Measurements from ENCODE around the gene RSPH6A. TPM values are rescaled to one million over a fixed set of nuclear protein-coding genes. Genes with fewer than 3 reads are reported as not detected.

Gene RSPH6A
- total RNA-seq, 4 donors from 2014 or later = not detected

DNA sequence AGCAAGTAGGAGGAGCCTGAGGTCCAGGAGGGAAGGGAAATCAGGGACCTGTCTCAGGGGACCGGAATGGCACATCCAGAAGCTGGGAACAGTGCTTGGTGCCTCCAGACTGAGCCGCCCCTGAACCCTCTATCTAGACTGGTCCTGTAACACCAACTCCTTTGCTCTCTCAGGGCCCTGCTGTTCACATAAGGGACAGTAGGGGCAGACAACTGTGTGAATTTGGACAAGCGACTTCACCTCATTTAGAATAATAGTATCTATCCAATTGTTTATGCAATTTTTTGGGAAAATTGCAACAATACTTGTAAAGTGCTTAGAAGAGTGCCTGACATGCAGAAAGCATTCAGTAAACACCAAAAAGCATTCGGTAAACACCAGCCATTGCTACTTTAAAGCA is 33.8 kb upstream of the RSPH6A start:
- intact Hi-C loops (cut with DNase I; ENCODE audit: low total_unique reads) = no loop called here
- 96 to 97% methylated on average over 4 of the region's 4 CpGs for WGBS, 2 donors
- TF ChIP-seq POLR2A (IDR thresholded peaks at IDR 0.05) = no peak
- TF ChIP-seq, protein P1, sequence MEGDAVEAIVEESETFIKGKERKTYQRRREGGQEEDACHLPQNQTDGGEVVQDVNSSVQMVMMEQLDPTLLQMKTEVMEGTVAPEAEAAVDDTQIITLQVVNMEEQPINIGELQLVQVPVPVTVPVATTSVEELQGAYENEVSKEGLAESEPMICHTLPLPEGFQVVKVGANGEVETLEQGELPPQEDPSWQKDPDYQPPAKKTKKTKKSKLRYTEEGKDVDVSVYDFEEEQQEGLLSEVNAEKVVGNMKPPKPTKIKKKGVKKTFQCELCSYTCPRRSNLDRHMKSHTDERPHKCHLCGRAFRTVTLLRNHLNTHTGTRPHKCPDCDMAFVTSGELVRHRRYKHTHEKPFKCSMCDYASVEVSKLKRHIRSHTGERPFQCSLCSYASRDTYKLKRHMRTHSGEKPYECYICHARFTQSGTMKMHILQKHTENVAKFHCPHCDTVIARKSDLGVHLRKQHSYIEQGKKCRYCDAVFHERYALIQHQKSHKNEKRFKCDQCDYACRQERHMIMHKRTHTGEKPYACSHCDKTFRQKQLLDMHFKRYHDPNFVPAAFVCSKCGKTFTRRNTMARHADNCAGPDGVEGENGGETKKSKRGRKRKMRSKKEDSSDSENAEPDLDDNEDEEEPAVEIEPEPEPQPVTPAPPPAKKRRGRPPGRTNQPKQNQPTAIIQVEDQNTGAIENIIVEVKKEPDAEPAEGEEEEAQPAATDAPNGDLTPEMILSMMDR (IDR thresholded peaks at IDR 0.05) = no peak
- no peak overlapping the region for H3K4me3 ChIP-seq (ENCODE audit: low read depth, poor library complexity, severe bottlenecking)
- DNase-seq (ENCODE audit: low spot score in 2 of 2) = no peak

DNA sequence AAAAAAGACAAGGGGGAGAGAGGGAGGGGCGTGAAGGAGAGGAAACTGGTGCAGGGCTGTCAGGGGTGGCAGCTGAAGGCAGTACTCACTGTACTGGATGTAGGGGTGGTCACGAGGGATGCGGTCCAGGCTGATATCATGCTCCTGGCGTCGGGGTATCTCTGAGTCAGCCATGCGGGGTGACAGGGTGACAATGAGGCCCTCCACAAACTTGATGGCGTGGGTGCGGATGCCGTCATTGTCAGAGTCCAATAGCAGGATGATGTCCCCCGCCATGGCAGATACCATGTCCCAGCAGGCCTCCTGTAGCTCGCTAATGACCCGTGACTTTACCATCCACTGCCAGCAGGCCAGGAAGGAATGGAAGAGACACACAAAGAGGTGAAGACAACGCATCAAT is 32.6 kb upstream of the RSPH6A start:
- 94 to 95% methylated on average over 13 of the region's 13 CpGs for WGBS, 2 donors
- intact Hi-C loops (cut with DNase I; ENCODE audit: low total_unique reads) = no loop called here
- no peak for DNase-seq (ENCODE audit: low spot score in 2 of 2)
- TF ChIP-seq POLR2A (IDR thresholded peaks at IDR 0.05) = no peak
- TF ChIP-seq, protein P1 (IDR thresholded peaks at IDR 0.05) = no peak
- H3K4me3 ChIP-seq (ENCODE audit: low read depth, poor library complexity, severe bottlenecking) = no peak overlapping the region

DNA sequence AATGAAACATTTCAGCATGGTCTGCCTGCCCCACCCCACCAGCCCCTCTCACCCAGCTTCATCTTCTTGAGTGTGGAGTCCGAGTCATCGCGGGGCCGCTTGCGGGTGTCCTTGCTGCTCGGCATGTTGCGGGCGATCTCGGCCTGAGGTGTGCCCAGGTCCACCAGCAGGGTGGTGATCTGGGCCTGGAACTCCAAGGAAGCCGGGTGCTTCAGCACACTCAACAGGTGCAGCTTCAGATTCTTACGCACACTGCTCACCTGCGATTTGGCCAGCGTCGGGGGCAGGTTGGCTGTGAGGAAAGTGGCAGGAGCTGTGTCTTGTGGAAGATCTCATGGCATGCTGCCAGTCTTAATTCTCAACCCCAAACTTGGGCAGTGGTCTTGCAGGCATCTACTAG is 27.1 kb upstream of the RSPH6A start:
- TF ChIP-seq, protein P1 (IDR thresholded peaks at IDR 0.05) = no peak
- TF ChIP-seq POLR2A (IDR thresholded peaks at IDR 0.05) = no peak
- no peak for DNase-seq (ENCODE audit: low spot score in 2 of 2)
- WGBS, 2 donors = 95 to 98% methylated on average over 14 of the region's 14 CpGs
- no peak overlapping the region for H3K4me3 ChIP-seq (ENCODE audit: low read depth, poor library complexity, severe bottlenecking)
- intact Hi-C loops (cut with DNase I; ENCODE audit: low total_unique reads) = no loop called here

DNA sequence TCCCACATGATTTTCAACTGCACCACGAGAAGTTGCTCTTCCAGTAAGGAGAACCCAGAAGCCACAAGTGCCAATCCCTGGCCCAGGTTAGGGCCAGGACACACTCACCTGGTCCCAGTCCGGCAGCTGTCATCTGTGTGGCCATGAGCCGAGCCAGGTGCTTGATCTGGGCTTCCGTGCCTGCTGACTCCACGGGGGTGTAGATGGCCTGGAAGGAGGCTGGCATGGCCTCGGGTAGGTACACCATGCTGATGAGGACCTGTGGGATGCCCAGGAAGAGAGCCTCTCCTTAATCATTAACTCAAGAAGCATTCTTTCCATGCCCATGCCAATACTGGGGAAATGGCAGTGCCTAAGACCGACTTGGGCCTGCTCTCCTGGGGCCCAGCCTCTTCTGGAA is 19.9 kb upstream of the RSPH6A start:
- DNase-seq (ENCODE audit: low spot score in 2 of 2) = no peak

DNA sequence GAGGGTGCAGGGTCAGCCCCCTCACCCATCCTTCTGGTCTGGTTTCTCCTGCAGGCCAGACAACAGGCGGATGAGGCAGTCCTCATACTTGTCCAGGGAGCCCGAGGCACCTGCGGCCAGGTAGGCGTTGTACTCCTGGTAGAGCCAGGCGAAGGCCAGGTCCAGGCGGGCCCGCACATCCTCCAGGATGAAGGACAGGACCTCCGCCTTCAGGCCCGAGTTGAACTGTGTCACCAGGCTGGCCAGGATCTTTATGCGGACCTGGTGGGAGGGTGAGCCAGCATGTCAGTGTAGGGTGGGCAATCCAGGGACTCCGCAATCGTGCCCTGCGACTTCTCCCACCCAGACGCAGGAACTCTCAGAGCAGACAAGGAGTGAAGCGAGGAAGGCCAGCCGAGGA is 13.8 kb upstream of the RSPH6A start:
- intact Hi-C loops (cut with DNase I; ENCODE audit: low total_unique reads) = no loop called here
- WGBS, 2 donors = 94 to 98% methylated on average over 6 to 16 of the region's 16 CpGs
- DNase-seq (ENCODE audit: low spot score in 2 of 2) = no peak
- H3K4me3 ChIP-seq (ENCODE audit: low read depth, poor library complexity, severe bottlenecking) = no peak overlapping the region
- TF ChIP-seq, protein P1 (IDR thresholded peaks at IDR 0.05) = no peak
- no peak for TF ChIP-seq POLR2A (IDR thresholded peaks at IDR 0.05)

More for the DNA sequence above, 19.9 kb upstream of the RSPH6A start:
- TF ChIP-seq POLR2A (IDR thresholded peaks at IDR 0.05) = no peak
- TF ChIP-seq, protein P1 (IDR thresholded peaks at IDR 0.05) = no peak
- 86 to 89% methylated on average over 7 of the region's 7 CpGs for WGBS, 2 donors
- H3K4me3 ChIP-seq (ENCODE audit: low read depth, poor library complexity, severe bottlenecking) = no peak overlapping the region
- intact Hi-C loops (cut with DNase I; ENCODE audit: low total_unique reads) = no loop called here

DNA sequence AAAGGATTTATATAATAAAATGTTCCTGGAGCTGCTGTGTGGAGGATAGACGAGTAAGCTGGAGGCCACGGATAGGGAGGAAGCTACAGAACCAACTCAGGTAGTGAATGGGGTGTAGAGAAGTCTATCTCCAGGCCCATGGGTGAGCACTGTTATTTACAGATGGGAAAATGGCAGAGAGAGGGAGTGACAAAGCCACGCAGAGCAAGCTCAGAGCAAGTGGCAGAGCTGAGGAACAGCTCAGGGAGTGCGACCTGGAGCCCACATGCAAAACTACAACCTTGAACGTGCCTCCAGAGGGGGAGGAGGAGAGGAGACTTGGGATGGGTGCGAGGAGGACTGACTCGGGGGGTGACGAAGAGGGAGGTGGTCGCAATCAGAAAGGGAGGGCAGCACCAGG is 13.4 kb upstream of the RSPH6A start:
- WGBS, 2 donors = 89% methylated on average over 9 of the region's 9 CpGs
- no peak overlapping the region for H3K4me3 ChIP-seq (ENCODE audit: low read depth, poor library complexity, severe bottlenecking)
- intact Hi-C loops (cut with DNase I; ENCODE audit: low total_unique reads) = no loop called here
- TF ChIP-seq, protein P1 (IDR thresholded peaks at IDR 0.05) = no peak
- no peak for TF ChIP-seq POLR2A (IDR thresholded peaks at IDR 0.05)
- DNase-seq (ENCODE audit: low spot score in 2 of 2) = no peak

Data from lower leg skin (tissue), 4 donors.